GM18520 (cell line): ENCODE results near the gene MTMR6.
A peak's percentile ranks its signal among the peaks of the same experiment; 100 is the strongest.

Experiments used
- ATAC-seq: cut with Tn5 transposase; IDR thresholded peaks from one replicate; pipeline ENCODE4 v1.9.1; 2021; ENCODE audit not compliant: unreplicated experiment

The MTMR6 gene

DNA sequence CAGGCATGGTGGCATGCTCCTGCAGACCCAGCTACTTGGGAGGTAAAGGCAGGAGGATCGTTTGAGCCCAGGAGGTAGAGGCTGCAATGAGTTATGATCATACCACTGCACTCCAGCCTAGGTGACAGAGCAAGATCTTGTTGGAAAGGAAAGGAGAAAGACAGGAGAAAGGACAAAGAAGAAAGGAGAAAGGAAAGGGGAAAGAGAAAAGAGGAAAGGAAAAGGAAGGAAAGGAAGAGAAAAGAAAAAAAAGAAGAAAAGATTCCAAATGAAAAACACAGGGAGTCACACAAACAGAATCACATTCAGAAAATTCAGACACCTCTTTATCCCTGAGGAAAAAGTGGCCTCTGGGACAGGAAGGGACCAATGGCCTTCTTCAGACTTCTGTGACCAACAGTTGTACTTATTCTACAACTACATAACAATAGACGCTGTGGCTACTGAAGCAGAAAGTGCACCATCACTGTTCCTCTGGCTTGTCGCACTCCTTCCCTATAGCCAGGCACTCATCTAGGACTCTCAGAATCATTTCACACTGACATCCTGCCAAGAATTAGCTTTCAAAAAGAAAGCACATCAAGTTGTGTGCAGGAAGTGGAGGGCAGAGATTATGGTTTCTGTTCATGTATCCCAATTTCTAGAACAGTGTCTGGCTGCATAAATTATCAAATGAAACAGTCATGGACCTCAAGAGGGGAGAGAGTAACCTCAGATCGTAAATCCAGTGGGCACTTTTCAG lies 5.9 kb downstream of the MTMR6 start:
- peak; percentile 55 for ATAC-seq

DNA sequence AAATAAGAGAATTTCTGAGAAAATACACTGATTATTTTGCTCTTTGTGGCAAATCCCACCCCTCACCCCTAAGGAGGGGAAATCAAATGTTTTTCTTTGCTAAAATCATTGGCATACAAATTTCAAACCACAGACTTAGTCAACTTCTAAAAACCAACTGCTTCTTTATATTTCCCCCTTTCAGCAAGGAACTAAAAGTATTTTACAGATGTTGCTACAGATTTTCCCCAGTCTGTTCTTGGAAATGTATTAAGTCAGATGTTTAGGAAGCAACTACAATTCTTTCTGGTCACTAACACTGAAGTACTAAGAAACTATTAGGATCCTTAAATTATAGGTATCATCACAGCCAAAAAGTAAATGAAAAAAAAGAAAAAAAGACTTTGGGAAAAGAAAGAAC lies 6.9 kb downstream of the MTMR6 start:
- no peak for ATAC-seq

DNA sequence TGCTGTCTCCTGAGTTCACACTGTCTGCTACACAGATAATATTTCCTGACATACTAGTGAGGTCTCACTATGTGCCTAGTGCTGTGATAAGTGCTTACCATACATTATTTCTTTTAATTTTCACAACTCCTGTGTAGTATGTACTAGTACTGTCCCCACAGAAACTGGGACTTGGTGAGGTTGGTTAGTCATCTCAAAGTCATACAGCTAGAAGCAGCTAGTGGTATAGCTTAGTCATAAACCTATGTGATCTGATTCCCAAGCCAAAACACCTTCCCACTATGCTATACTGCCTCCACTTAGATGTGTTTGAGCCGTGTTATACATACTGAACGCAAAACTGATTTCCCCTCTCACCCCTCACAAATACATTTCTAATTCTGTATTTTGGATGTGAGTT lies 10.5 kb downstream of the MTMR6 start:
- ATAC-seq, result no peak

DNA sequence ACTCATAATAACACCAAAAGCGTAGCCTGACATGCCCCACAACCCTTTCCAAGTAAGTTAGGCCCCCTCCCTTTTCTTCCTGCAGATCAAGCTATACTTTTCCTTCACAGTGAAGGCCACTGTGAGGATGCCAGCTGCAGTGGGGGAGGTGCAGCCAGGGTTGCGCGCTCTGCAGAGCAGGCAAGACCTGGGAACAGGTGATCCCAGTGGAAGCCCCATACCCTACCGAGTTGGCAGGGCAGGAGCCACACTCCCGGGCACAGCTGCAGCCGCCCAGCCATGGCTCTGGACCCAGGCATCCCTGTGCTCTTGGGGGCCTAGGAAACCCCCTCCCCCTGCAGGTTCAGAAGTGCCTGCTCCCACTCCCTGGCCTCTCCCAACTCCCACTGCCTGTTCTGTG lies 18.7 kb downstream of the MTMR6 start:
- no peak for ATAC-seq

DNA sequence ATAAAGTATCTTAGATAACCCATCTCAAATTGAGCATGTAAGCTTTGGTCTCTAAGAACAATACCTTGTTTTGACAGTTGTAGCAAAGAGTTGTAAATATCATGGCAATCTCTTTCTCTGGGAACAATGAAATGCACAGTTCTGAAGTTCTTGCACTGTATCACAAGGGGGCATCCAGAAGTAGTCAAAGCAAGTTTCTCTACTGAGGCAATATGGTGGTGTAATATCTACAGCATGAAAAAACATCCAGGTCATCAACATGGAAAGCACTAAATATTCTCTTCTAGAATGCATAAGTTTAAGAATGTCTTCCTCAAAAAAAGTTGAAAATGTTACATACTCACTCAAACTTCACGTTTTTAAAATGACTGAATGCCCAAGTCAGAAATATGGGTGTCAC lies 19.6 kb downstream of the MTMR6 start:
- ATAC-seq, result no peak

DNA sequence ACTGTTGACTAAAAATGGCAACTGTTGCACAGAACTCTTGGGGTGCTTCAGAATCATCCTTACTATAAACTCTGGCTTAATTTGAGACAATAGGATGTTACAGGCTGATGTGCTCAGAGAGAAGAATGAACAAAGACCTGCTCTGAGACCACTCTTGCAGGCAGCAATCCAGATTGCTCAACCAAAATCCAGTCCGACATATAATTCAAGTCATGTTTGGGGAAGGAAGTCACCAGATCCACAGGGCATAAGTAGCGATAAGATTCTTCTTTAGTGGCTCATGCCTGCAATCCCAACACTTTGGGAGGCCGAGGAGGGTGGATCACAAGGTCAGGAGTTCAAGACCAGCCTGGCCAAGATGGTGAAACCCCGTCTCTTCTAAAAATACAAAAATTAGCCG lies 20.6 kb downstream of the MTMR6 start:
- ATAC-seq, result no peak

DNA sequence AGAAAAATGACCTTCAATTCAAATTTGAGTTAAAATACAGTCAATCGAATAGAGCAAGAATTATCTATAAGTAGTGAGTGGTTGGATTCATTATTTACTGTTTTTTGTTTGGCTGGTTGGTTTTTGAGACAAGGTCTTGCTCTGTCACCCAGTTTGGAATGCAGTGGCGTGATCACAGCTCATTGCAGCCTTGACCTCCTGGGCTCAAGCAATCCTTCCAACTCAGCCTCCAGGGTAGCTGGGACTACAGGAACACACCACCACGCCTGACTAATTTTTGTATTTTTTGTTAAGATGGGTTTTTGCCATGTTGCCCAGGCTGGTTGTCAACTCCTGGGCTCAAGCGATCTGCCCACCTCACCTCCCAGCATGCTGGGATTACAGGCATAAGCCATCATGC lies 25.0 kb downstream of the MTMR6 start:
- no peak for ATAC-seq

DNA sequence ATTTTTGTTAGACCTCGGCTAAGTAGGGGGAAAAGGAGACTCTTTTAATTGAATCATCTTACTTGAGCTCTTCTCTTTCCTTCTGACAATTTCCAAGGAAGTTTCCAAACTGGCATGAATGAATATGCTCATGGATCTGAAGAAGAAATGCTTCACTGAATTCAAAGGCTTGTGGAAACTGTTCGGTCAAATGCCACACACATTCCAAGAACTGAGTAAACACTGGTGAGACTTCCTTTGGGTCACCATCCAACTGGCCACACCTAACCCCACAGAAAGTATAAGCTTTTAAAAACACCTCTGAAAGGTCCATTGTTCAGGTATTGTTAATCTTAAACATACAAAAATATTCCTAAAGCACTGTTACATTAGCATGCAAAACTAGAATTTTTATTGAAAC lies 33.6 kb downstream of the MTMR6 start:
- no peak for ATAC-seq

DNA sequence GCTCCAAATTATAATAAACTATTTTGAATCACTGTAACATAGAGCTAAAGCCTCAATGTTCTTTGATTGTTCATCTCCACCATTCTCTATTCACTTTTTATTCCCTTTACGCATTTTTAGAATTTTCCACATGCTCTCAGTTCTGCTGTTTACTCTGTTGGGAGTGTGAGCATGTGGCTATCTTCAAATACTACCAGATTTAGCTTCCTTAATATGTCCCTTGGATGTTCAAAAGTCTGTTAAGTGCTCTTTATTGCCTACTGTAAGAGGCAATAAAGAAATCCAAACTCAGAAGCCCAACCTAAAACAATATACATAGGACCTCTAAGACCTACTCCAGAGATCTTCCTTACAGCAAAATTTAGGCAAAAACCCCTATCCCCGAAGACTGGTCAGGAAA lies 34.5 kb downstream of the MTMR6 start:
- no peak for ATAC-seq

DNA sequence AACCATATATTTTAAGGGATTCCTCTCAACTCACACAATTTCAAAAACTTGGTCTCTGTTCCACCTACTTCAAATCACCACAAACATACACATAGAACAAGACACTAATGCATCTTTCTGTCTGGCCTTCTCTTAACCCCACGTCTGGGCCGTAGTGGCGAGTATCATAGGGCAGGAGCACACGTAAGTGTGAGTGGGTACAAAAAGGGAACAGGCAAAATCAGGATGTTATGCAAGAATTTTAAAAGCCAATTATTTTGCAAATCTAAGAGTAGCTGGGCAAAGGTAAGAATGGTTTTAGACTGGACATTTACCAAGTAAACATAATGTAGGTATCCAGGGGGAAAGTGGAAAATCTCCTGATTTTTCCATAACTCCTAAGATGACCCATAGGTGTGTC lies 35.1 kb downstream of the MTMR6 start:
- ATAC-seq, result no peak

DNA sequence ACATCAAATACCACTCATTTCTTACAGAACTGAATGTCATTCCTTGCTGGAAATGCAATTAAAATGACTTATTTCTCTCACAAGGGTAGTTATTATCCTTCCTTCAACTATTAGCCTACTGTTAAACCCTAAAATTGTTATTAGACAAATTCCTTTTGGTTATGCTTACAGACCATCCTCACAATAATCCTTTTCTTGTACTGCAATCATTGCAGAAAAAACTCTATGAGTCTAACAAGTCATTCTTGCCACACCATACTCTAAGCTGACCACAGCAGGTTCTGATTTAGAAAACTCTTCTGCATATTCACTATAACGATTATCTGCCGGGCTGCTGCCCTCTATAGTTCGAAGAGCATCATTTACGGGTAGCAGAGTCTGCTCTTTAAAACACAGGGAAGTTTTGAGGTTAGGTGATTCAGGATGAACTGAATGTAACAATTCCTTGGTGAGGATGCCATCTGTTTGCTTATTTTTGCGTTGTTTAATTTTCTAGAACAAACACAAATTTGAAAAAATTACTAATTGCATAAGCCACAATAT lies 38.2 kb downstream of the MTMR6 start:
- ATAC-seq, result no peak

DNA sequence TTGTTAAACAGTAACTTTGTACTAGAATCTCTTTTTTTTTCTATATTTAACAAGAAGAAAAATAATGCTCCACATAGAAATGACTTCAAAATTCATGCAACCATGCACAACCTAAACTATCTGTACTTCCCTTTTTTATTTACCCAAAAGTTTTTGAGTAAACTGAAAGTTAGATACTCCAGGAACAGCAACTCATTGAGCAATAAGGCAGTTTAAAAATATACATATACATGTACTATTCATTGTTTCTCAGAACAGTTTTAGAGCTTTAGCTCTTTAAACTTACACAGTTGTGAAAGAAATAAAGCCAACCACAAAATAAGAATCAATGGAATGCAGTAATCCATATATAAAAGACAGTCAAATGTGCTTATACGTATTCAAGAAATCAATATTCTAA lies 39.2 kb downstream of the MTMR6 start:
- no peak for ATAC-seq

DNA sequence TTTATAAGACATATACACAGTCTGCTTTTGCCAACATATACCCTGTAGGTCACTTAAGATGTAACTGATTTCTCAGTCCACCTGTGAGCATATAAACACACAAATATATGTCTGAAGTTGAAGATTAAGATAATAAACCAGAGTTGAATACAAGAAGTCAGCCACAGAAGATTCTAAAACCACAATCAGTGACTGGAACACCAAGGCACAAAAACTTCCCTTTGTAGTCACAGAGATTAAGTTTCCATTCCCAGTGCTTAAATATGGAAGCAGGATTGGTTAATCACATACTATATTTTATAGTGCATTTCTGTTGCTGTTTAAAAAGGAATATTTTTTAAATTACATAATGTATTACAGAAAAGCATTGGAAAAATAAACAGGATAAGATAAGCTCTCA lies 39.9 kb downstream of the MTMR6 start:
- ATAC-seq, result no peak

DNA sequence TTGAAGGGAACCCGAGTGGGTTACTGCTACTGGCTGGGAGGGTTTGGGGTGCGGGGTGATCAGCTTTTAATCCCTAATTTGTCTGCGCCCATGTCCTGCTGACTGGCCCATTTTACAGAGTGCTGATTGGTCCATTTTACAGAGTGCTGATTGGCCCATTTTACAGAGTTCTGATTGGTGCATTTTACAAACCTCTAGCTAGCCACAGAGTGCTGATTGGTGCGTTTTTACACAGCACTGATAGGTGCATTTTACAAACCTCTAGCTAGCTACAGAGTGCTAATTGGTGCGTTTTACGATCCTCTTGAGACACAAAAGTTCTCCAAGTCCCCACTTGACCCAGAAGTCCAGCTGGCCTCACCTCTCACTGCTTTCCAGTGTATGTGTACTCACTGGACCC lies 43.2 kb downstream of the MTMR6 start:
- ATAC-seq, result no peak

DNA sequence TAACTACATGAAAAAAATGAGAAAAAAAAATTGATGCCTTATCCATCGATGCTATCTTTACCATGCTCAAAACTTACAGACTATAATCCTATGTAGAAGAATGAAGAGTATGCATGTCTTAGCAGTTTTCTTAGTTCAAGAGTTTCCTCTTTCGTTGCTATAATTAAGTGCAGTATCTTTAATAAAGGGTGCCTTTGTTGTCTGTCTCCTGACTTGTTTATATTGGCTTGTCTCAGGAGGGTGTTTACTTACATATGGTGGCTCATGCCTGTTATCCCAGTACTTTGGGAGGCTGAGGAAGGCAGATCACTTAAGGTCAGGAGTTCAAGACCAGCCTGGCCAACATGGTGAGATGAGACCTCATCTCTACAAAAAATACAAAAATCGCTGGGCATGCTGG lies 44.3 kb downstream of the MTMR6 start:
- ATAC-seq, result no peak

DNA sequence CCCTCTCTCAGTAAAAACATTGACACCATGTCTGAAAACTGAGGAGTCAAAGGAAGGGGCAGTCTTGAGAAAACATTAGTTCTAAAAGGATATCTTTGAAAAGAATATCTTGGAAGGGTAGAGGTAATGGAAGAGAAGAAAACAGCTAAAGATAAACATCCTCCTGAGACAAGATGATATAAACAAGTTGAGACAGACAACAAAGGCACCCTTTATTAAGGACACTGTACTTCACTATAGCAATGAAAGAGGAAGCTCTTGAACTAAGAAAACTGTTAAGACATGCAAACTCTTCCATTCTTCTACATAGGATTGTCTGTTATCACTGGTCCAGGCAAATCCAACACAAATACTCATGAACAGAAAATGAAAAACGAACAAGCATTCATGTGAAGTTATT lies 46.3 kb downstream of the MTMR6 start:
- no peak for ATAC-seq

DNA sequence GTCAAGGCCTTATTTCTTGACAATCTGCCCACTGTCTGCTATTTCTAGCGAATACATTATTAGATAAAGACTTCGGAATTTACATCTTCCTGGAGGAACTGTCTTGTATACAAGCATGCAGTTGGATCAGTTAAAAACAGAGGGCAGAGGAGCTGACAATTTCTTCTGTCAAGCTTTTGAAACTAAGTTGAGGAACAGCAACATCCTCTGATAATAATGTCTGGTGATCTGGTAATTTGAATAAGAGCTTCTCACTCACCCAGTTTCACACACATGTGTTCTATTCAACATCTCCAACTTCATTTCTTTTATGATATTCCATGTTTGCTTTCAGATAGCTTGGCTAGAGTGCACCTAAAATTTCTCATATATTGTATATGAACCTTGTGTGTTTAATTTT lies 50.2 kb downstream of the MTMR6 start:
- no peak for ATAC-seq

DNA sequence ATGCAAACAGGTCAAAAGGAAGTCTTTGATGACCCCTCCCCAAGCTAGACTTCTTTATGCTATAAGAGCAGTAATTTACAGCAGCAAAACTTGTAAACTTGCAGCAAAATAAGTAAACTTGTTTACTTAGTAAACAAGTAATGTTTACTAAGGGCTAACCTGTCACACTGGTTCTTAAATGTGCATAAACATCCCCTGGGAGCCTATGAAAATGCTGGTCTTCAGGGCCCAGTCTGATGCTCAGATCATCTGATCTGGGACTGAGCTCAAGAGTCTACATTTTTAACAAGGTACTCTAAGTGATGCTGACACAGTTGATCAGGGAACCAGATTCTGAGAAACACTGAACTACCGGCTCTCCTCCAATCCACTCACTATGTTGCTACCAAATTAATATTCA lies 53.4 kb downstream of the MTMR6 start:
- no peak for ATAC-seq

DNA sequence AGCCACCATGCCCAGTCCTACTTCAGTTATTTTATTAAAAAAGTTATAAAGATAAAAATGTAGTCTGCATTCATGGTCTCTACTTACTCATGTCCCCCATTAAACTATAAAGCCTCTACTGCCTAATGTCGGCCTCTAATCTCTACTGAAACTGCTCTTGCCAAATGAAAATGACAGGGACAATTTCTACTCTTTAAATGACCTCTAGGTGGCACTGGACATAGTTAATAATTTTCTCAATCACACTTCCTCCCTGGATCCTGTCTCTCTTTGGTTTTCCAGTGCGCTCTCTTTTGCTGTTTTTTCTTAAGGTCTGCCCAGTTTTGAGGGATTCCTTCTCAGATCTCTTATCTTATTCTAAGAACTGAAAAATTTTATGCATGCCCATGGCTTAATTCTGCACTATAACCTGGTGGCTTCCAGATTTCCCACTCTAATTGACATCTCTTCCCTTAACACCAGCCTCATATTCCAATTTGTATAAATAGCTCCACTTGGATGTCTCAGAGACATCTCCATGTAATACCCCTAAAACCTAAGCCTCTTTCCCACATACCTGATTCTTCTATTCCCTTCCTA lies 54.3 kb downstream of the MTMR6 start:
- ATAC-seq, result no peak

DNA sequence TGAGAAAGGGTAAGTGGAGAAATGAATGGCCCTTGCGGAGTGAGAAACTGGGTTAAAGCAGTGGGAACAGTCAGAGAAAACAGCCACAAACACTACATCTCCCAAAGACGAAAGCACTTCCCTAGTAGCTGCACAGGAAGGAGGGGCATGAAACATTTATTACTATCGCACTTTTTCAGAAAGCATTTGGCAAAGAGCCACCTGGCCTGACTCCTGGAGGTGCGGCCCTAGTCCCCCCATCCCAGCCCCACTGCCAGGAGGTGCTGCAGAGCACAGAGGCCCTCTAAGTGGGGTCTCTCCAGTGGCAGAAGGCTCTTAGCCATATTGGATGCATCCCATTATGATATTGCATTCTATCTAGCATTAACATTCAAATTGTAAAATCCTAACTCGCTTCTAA lies 55.8 kb downstream of the MTMR6 start:
- ATAC-seq, result no peak

DNA sequence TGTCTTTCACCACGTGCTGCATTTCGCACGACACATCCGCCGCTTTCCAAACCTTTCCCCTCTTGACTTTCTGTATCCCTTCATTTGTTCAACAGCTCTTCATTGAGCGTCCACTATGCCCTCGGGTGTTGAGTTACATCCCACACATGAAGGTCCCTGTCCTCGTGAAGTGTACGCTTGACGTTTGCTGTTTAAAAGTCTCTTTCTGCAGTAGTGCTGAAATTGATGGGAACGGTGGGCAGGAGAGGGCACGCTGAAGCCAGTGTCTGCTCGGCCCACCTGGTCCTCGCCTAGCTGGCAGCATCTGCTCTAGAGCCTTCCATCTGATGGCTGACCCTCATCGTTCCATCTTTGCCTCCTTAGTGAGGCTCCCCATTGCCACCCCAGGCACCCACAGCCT lies 59.6 kb downstream of the MTMR6 start:
- ATAC-seq, result no peak

DNA sequence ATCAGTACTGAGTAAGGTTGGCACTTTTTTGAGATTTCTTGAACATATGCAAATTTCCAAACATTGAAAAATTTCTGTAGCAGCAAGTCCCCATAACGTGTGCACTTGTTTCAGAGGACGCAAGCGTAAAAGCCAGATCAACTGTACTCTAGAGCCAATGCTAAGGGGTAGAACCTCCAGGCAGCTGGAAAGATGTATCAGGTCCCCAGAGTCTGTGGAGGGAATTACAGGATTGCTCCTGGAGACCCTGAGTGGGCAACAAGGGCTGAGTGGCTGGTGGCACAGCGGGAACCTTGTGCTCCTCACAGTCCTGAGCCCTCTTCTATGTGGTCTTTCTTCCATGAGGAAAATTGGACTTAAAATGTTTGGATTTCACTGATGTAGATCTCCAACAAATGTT lies 61.3 kb downstream of the MTMR6 start:
- no peak for ATAC-seq

DNA sequence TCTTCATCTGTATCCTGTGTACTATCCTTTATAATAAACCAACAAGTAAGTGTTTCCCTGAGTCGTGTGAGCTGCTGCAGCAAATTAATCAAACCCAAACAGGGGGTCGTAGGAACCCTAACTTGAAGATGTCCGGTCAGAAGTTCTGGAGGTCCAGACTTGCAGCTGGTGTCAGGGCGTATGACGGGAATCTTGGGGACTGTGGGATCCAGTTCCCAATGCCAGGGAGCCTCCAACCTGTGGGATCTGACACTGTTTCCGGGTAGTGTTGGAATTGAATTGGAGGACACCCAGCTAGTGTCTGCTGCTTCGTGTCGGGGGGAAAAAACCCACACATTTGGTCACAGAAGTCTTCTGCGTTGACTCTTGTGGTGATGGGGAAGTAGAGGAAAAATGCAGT lies 63.1 kb downstream of the MTMR6 start:
- ATAC-seq, result no peak
